Gastrocnemius medialis (tissue), 4 donors: Measurements from ENCODE around the gene NUDT7. TPM values are rescaled to one million over a fixed set of nuclear protein-coding genes. Genes with fewer than 3 reads are reported as not detected.

Experiments used
- ATAC-seq, 2 donors: fragments of 150-250 bp; one replicate each; pipeline ENCODE4 v1.9.1; 2016
- DNase-seq, 2 donors: peaks; one replicate each; pipeline ENCODE4 v3.0.0-alpha.2; 2019
- H3K27ac ChIP-seq, 4 donors: fragments of 200-600 bp; sonication (generic); 1 replicate in 1 of 4; 2 replicates in 3 of 4; pipeline ENCODE4 v1.5.1; 2016 to 2018; ENCODE audit warnings: mild to moderate bottlenecking in 2 of 4, moderate library complexity in 1 of 4
- H3K27me3 ChIP-seq, 3 donors: fragments of 200-600 bp; sonication (generic) in 2 of 3; 1 replicate in 1 of 3; 2 replicates in 2 of 3; pipeline versions ENCODE4 v1.5.1 to v1.6.0; 2016 to 2019; ENCODE audit warnings: mild to moderate bottlenecking in 1 of 3, moderate library complexity in 1 of 3
- H3K36me3 ChIP-seq, 2 donors: fragments of 200-600 bp; sonication (generic) in 1 of 2; one replicate each; pipeline ENCODE4 v1.5.1; 2017 to 2018
- H3K4me1 ChIP-seq, 2 donors: fragments of 200-600 bp; sonication (generic) in 1 of 2; one replicate each; pipeline ENCODE4 v1.5.1; 2016 to 2017; ENCODE audit warnings: mild to moderate bottlenecking in 2 of 2
- H3K4me3 ChIP-seq, 4 donors: fragments of 200-600 bp; sonication (generic) in 3 of 4; 1 replicate in 1 of 4; 2 replicates in 3 of 4; pipeline ENCODE4 v1.5.1; 2016 to 2019; ENCODE audit warnings: mild to moderate bottlenecking in 2 of 4
- H3K9me3 ChIP-seq, 3 donors: fragments of 200-600 bp; sonication (generic) in 2 of 3; 1 replicate in 1 of 3; 2 replicates in 2 of 3; pipeline ENCODE4 v1.5.1; 2016 to 2019
- CTCF ChIP-seq, 5 experiments: fragments of 450-650 bp in 3 of 5; fragments of 200-600 bp in 2 of 5; sonication (generic) in 2 of 5; IDR thresholded peaks in 4 of 5; conservative IDR thresholded peaks in 1 of 5; 1 replicate in 4 of 5; 2 replicates in 1 of 5; pipeline ENCODE4 v1.5.1; 2016 to 2019; ENCODE audit warnings: antibody characterized with exemption in 5 of 5, mild to moderate bottlenecking in 3 of 5, moderate library complexity in 3 of 5
- POLR2A ChIP-seq, 2 donors: fragments of 450-650 bp; IDR thresholded peaks; one replicate each; pipeline ENCODE4 v1.6.1; 2017; ENCODE audit warnings: antibody characterized with exemption in 2 of 2, mild to moderate bottlenecking in 2 of 2, moderate library complexity in 2 of 2
- in situ Hi-C, 4 donors: fragments of 200-750 bp; cut with MboI; loops; one replicate each; pipeline versions ENCODE4 v1.15.0 to v1.8.0; 2017; ENCODE audit warnings: low sequenced_read_pairs in 4 of 4
- intact Hi-C: fragments of 100-400 bp; cut with DNase I; formaldehyde crosslinking; loops from one replicate; pipeline ENCODE4 v1.15.1; 2023; ENCODE audit warnings: low total_unique reads
- total RNA-seq, 4 donors: library from RNA; depleted of rRNA; stranded (reverse); fragments of >200 nt; gene quantifications; one replicate each; pipeline versions ENCODE4 v1.1.0 to v1.2.3, GENCODE V29; 2016

Gene NUDT7
- total RNA-seq, 4 donors from 2014 or later: 2.3 to 11.0 (median 3.4) TPM

- intact Hi-C loops (no loop called here), in situ Hi-C loops (no loop called here)
- H3K27me3 ChIP-seq: no peaks in the 10 kb centered on the region
- H3K36me3 ChIP-seq: no peaks in the 10 kb centered on the region
- no peak overlapping the region for H3K4me3 ChIP-seq
- TF ChIP-seq CTCF (IDR thresholded peaks at IDR 0.05 in 4 of 5, conservative IDR thresholded peaks at IDR 0.05 in 1 of 5) (no peak), POLR2A (IDR thresholded peaks at IDR 0.05) (no peak)
- no peaks in the 10 kb centered on the region for H3K9me3 ChIP-seq
- ATAC-seq (no peak), DNase-seq (no peak)
- no peaks in the 10 kb centered on the region for H3K4me1 ChIP-seq
- no peak overlapping the region for H3K27ac ChIP-seq
Measured at GRCh38 chr16:77738706-77739558, 16.6 kb downstream of the NUDT7 start.

GRCh38 chr16:77739559-77739892 is 17.2 kb downstream of the NUDT7 start:
- Histone ChIP-seq H3K4me1 (no peaks in the 10 kb centered on the region), H3K36me3 (no peaks in the 10 kb centered on the region), H3K27me3 (no peaks in the 10 kb centered on the region), H3K9me3 (no peaks in the 10 kb centered on the region), H3K4me3 (no peak overlapping the region), H3K27ac (no peak overlapping the region)
- ATAC-seq (no peak), DNase-seq (no peak)
- intact Hi-C loops (no loop called here), in situ Hi-C loops (no loop called here)
- TF ChIP-seq CTCF (IDR thresholded peaks at IDR 0.05 in 4 of 5, conservative IDR thresholded peaks at IDR 0.05 in 1 of 5) (no peak), POLR2A (IDR thresholded peaks at IDR 0.05) (no peak)

GRCh38 chr16:77744141-77744540 is 21.8 kb downstream of the NUDT7 start:
- no peak for DNase-seq
- ATAC-seq: no peak
- Histone ChIP-seq H3K27ac (no peak overlapping the region), H3K36me3 (no peaks in the 10 kb centered on the region), H3K4me3 (no peak overlapping the region), H3K9me3 (no peaks in the 10 kb centered on the region), H3K4me1 (no peaks in the 10 kb centered on the region), H3K27me3 (no peaks in the 10 kb centered on the region)
- TF ChIP-seq POLR2A (IDR thresholded peaks at IDR 0.05) (no peak), CTCF (IDR thresholded peaks at IDR 0.05 in 4 of 5, conservative IDR thresholded peaks at IDR 0.05 in 1 of 5) (no peak)
- intact Hi-C loops: no loop called here
- in situ Hi-C loops: no loop called here

GRCh38 chr16:77745972-77746371 is 23.7 kb downstream of the NUDT7 start:
- no peak for ATAC-seq
- TF ChIP-seq POLR2A (IDR thresholded peaks at IDR 0.05) (no peak), CTCF (IDR thresholded peaks at IDR 0.05 in 4 of 5, conservative IDR thresholded peaks at IDR 0.05 in 1 of 5) (no peak)
- Histone ChIP-seq H3K9me3 (no peaks in the 10 kb centered on the region), H3K27ac (no peak overlapping the region), H3K4me1 (no peaks in the 10 kb centered on the region), H3K27me3 (no peaks in the 10 kb centered on the region), H3K4me3 (no peak overlapping the region), H3K36me3 (no peaks in the 10 kb centered on the region)
- in situ Hi-C loops: no loop called here
- DNase-seq: no peak
- intact Hi-C loops: no loop called here
